Transverse colon (tissue), 3 donors: ENCODE data around the gene TAMALIN.
A peak's percentile ranks its signal among the peaks of the same experiment; 100 is the strongest.

Source experiments
- EP300 ChIP-seq: sonication (generic); formaldehyde crosslinking; IDR thresholded peaks from one replicate; pipeline ENCODE4 v1.6.1; 2017; ENCODE audit warnings: antibody characterized with exemption, low read depth
- POLR2A ChIP-seq: fragments of 450-650 bp; IDR thresholded peaks from one replicate; pipeline ENCODE4 v1.6.1; 2016; ENCODE audit warnings: antibody characterized with exemption, mild to moderate bottlenecking, moderate library complexity
- TF ChIP-seq, protein P1 (sequence below), 5 experiments: fragments of 200-600 bp in 3 of 5; fragments of 450-650 bp in 2 of 5; sonication (generic) in 3 of 5; IDR thresholded peaks; 1 replicate in 2 of 5; 2 replicates in 3 of 5; pipeline ENCODE4 v1.5.1; 2016 to 2017; ENCODE audit warnings: antibody characterized with exemption in 5 of 5, inconsistent platforms in 3 of 5, mild to moderate bottlenecking in 2 of 5, moderate library complexity in 1 of 5

DNA sequence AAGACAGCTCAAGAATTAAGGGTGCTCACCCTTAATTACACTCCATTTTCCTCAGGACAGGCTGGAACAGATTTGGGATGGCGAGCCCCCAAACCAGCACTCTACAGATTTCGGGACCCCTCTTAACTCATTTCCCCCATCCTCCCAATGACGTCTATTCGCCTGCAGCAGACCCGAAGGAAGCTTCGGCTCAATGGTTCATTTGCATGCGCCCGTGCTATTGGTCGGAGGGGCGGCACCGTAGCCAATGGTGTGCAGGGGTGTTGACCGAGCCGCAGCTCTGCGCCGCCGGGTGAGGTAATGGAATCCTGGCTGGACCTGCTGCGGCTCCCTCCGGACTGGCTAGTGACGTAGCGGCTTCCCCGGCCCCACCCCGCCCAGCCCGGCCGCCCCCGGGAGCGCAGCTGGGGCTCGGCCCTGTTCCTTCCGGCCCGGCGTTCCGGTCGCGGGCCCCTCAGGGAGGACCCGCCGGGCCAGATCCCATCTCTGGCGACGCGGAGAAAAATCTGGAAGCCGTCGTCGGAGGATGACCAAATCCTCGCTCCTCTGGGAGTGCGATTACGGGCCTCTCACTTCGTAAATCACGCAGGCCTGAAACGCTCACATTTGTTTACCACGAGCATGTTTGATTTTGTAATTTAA, 26.2 kb downstream of the TAMALIN start:
- peak; percentile 74 for TF ChIP-seq POLR2A
- TF ChIP-seq, protein P1, sequence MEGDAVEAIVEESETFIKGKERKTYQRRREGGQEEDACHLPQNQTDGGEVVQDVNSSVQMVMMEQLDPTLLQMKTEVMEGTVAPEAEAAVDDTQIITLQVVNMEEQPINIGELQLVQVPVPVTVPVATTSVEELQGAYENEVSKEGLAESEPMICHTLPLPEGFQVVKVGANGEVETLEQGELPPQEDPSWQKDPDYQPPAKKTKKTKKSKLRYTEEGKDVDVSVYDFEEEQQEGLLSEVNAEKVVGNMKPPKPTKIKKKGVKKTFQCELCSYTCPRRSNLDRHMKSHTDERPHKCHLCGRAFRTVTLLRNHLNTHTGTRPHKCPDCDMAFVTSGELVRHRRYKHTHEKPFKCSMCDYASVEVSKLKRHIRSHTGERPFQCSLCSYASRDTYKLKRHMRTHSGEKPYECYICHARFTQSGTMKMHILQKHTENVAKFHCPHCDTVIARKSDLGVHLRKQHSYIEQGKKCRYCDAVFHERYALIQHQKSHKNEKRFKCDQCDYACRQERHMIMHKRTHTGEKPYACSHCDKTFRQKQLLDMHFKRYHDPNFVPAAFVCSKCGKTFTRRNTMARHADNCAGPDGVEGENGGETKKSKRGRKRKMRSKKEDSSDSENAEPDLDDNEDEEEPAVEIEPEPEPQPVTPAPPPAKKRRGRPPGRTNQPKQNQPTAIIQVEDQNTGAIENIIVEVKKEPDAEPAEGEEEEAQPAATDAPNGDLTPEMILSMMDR (IDR thresholded peaks at IDR 0.05) = no peak
- peak; percentile 41 for TF ChIP-seq EP300
